GM18517 (cell line): ENCODE results near the gene FEM1B.

Experiments
- ATAC-seq: cut with Tn5 transposase; IDR thresholded peaks from one replicate; pipeline ENCODE4 v1.9.1; 2021; ENCODE audit warnings: mild to moderate bottlenecking, moderate library complexity; ENCODE audit not compliant: unreplicated experiment

Gene FEM1B

DNA sequence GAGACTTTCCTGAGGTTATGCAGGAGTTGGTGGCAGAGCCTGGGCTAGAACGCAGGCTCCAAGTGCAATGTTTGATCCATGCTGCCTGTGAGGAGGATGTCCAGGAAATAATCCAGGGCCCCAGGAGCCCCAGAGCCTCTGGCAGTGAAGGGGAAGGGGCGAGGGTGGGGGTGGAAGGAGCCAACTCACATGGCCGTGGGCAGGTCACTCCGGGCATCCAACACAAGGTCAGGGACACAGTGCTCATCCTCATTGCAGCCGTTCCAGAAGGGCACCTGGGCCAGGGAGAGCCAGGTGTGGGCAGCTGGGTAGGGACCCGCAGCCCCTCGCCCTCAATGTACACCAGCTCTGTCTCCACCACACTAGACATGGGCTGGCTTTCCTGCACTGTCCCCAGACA is 43.7 kb downstream of the FEM1B start:
- no peak for ATAC-seq

DNA sequence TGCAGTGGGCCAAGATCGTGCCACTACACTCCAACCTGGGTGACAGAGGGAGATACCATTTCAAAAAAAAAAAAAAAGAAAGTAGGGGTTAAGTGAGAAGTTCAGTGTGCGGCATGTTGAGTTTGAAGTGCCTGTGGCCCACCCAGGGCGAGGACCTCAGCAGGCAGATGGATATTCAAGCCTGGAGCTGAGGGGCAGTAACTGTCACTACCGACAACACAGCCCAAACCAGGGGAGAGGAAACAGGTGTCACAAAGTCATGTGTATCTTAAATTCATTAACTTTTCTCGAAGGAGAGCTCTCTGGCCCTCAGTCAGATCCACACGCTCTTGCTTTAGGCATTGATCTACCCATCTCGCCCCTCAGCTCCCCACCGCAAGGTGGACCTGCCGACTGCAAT is 45.3 kb downstream of the FEM1B start:
- no peak for ATAC-seq

DNA sequence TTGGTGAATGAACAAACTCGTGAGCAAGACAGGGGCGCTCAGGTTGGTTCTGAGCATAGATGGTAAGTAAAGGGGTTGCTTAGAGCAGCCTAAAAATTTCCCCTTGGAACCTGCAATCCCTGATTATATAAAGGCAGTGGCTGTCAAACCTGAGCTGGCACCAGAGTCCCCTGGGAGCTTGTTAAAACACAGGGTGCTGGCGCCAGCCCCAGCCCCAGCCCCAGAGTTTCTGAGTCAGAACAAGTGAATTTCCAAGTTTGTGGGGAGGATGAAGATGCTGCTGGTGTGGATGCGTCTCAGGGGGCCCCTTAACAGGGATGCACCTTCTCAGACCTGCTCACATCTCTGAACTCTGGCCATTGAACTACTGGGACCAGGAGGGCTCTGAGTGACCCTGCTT is 48.2 kb downstream of the FEM1B start:
- ATAC-seq, result no peak

DNA sequence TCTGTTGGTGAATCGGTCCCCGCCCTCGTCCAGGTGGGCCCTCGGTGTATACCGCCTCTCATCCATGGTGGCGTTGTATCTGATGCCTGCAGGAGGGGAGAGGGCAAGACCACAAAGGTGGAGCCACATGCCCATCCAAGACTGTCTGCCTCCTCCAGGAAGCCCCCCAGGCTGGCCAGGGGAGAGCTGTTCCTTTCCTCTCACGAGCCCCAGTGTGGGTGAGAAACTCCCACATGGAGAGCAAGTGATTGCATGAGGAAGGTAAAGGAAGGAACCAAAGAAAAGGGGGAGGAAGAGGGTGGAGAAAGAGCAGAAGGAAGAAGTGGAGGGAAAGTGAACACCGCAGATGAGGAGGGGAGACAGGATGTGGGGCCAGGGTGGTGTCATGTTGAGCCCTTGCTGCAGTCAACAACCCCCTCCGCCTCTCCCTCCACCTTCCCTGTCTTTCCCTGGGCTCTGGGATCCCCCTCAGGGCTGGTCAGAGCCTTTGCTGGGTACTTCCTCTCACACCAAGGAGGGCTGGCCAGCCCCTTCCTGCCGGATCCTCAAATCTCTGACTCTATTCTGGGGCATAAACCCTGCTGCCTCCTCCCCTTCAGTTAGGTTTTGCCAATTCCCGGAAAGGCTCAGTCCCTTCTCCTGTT is 49.3 kb downstream of the FEM1B start:
- no peak for ATAC-seq

DNA sequence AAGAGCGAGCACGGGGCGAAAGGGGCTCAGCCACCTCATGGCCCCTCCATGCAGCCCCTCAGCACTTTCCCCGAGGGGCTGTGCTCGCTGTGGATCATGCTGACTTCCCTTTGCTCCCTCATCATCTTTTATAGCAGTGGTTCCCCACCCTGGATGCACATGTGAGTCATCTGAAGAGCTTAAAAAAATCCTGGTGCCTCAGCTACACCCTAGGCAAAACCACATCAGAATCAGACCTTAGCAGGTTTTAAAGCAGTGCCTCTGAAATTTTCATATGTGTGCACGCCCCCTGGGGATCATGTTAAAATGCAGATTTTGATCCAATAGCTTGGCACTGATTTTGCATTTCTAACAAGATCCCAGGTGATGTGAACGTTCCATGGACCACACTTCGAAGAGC is 50.9 kb downstream of the FEM1B start:
- no peak for ATAC-seq

DNA sequence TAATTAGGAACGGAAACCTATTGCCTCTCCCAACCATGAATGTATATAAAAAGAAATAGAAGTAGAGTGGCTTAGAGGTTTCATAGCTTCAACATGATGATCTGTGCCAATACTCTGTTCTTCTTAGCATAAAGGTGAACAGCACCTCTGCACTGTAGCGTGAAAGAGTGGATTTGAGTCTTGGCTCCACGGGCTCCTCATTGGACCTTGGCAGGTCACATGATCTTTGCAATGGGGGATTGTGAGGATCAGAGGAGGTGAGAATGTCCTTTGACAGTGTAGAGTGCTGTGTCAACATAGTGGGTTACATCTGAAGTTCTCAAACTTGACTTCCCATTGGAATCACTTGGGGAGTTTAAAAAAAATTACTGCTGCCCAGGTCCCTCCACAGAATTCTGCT is 51.4 kb downstream of the FEM1B start:
- ATAC-seq, result no peak

DNA sequence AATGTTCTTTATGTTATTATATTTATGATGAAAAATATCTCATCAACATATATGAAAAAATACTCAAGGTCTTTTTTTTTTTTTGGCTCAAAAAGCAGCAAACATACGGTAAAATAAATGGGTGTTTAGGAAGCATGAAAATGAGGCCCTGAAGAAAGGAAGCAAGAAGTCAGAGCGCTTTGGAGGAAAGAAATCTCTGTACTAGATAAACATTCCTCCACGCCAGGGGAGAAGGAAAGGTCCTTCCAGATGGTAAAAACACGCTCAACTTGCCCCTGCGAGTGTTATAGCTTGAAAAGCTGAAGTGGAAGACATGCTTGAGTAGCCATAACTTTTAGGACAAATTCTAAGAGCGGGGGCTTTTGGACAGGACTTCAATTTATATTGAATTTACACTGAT is 52.9 kb downstream of the FEM1B start:
- ATAC-seq, result no peak

DNA sequence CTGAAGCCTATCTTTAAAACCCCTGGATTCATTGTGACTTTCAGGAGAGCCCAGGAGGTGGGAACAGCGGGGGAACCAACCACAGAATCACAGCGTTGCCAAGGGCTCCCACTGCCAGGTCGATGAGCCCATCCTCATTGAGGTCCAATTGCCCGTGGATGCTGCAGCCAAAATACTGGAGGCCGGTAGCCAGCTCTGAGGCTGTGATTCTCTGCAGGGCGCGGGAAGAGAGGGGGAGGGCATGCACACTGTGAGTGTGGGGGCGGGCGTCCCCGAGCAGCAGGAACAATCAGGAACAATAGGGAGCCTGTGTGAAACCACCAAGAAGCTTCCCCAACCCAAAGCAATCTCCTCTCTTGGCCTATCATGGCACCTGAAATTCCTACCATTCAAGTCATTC is 53.4 kb downstream of the FEM1B start:
- no peak for ATAC-seq

DNA sequence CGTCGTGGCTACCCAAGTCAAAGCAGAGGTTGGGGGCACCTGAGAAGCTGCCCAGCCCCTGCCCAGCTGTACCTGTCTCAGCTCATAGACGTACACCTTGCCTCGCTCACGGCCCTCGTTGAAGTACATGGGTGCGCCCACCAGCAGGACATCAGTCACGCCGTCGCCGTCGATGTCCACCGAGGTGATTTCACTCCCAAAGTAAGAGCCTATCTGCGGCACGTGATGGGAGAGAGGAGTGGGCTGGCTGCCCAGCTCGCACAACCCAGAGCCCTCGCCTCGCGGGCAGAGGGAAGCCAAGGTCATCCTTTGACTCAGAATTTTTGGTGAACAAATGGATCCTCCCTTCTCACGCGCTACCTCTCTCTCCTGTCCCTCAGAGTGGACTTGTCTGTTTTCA is 54.7 kb downstream of the FEM1B start:
- ATAC-seq, result no peak

DNA sequence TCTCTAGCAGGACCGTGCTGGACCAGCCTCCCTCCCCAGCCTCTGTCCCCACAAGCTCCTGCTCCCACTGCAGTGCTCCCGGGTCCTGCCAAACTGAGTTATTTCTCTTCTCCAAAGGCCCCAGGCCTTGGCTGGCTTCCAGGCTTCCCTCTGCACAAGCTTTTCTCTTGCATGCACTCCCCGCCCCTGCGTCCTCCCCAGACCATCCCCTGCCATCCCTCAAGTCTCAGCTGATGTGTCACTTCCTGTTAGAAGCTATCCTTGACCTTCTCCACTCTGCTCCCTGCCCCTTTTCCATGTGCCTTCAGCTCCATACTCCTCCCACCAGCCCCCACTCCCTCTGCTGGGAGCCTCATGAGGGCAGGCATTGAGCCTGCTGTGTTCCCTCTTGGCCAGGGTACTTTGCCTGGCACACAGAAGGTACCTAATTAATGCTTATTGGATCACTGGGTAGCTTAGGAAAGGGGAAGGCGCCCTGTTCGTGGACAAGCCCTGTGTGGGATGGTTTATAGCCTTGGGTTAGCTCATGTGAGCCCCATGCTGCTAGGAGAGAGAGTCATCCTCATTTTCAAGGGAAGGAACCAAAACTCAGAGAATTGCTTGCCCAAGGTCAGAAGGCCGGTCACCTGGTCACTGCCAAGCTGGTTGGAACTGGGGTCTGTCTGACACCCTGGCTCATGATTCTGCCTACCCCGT is 56.4 kb downstream of the FEM1B start:
- no peak for ATAC-seq

DNA sequence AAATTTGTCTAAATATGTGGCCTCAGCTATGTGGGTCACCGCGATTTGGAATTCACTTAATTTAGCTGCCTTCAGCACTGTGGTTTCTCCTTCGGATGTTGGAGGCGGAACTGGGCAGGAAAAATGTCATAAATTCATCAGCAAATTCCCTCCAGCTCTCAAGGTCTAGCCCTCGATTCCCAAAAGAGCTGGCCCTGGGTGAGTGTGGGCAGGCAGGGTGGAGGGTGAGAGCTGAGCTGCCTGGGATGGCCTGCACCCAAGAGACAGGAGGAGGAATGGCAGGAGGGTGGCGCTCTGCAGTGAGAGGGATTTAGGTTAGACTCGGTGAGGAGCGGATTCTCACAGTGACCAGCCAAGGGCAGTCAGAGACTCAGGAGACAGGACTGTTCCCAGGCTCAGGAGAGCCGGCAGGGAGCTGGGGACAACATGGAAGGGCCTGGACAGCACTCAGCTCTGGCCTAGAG is 57.1 kb downstream of the FEM1B start:
- no peak for ATAC-seq

DNA sequence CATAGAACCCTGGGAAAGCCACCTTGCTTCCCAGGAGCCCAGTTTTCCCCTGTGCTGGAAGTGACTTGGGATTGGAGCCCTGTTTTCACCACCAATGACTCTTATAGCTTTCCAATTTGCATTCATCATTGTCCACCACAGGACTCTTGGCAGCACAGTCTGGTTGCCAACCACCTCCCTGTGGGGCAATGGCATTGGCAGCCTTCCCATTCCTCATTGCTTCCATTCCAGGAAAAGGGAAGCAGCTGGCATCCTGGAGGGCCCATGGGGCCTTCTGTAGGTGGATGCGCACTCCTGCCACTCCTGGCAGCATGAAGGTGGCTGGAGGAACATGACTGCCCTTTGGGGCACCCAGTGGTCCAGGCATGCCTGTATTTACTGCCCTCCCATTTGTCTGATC is 57.7 kb downstream of the FEM1B start:
- ATAC-seq, result no peak

DNA sequence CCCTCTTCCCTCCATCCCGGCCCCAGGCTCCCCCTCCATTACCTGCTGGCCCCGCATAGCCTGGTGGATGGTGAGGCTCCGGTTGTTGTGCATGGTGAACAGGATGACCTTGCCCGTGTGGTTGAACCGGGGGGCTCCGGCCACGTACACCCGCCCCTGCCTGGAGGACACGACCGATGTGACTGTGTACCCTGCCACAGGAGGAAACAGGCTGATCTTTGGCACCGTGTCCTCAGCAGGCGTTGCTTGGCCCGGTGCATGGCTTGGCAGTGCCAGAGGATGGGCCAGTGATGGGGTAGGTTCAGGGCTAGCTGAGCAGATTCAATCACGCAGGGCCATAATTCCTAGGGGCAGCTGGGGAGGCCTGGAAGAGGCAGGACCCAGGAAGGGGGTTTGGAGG is 58.1 kb downstream of the FEM1B start:
- ATAC-seq, result no peak

DNA sequence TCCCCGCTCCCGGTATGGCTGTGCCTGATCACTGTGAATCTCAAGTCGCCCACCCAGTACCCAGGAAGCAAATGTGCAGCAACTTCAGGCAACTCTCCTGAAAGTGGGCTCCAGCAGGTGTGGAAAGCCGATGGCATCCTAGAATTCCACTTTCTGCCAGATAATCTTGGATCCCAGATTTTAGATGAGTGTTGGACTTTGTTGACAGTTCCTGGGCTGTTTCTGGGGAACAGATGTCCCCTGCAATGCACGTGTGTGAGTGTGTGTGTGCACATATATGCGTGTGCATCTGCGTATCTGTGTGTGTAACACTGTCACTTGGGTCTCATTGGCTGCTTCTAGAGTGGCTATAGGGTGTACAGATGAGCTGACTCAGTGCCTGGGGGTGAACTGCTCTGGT is 59.0 kb downstream of the FEM1B start:
- no peak for ATAC-seq

DNA sequence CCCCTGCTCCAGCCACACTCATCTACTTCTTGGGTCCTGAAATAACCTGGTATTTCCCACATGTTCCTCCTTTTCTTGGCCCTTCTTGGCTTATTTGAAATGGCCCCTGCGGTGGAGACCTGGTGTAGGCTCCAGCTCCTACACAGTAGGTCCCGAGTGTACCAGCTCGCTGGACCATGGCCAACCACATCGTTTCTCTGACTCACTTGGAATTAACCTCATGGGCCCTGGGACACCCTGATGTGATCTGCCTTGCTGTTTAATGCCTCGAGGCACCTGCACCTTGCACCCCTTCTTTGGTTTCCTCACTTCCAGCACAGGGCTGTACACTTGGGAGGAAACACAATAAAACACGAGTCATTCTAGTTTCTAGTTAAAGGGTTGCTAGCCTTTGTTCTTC is 60.3 kb downstream of the FEM1B start:
- no peak for ATAC-seq

DNA sequence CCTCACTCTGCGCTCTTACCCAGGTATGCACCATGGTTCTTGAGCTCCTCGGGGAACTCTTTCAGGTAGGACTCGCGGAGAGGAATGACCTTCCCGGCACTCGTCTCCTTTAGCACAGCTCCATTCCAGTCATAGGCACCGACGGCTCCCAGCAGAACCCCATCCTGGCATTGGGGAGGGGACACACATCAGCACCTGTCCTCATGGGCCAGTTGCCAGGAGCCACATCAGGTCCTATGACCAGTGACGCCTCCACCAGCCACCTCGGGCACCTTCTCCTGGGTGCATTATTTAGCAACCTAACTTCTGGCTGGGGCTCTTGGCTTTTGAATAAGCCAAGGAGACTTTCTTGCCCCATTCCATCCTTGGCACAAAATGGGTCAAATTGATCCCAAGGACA is 61.9 kb downstream of the FEM1B start:
- no peak for ATAC-seq

DNA sequence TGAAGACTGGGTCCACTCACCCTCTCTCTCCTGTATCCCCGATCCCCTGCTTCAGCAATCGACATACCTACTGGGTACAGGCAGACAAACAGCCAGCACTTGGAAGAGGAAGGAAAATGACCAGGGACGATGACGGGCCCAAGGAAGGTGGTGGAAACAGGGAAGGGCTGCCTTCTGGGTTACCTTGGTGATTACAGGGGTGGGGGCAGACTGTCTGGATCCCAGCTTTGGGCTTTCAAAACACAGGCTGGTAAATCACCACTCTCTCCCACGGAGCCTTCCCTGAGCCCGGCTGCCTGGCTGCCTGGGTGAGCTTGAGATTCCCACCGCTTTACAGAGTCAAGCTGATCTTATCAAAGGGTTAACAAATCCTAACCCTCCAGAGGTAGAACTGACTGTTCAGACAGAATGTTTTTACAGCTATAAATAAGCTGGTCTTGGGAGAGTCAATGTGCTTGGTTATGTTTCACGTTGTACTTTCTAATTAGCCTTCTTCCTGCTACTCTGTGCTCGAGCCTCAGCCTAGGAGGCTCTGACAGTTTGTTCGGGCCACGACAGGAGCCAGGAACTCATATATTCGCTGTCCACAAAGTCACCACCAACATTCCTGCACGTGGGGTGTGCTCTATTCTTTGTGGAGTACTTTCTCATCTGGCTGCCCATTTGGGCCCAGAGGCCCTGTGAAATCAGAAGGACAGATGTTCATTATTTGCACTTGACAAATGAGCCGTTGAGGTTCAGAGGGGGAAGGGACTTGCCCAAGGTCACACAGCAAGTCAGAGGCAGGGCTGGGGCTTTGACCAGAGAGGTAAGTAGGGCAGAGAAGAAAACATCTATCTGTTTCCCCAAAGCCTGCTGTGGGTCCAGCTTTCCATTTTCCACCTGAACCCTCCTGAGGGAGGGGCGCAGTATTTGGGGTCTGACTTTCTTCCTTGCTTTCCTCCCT is 63.5 kb downstream of the FEM1B start:
- no peak for ATAC-seq

DNA sequence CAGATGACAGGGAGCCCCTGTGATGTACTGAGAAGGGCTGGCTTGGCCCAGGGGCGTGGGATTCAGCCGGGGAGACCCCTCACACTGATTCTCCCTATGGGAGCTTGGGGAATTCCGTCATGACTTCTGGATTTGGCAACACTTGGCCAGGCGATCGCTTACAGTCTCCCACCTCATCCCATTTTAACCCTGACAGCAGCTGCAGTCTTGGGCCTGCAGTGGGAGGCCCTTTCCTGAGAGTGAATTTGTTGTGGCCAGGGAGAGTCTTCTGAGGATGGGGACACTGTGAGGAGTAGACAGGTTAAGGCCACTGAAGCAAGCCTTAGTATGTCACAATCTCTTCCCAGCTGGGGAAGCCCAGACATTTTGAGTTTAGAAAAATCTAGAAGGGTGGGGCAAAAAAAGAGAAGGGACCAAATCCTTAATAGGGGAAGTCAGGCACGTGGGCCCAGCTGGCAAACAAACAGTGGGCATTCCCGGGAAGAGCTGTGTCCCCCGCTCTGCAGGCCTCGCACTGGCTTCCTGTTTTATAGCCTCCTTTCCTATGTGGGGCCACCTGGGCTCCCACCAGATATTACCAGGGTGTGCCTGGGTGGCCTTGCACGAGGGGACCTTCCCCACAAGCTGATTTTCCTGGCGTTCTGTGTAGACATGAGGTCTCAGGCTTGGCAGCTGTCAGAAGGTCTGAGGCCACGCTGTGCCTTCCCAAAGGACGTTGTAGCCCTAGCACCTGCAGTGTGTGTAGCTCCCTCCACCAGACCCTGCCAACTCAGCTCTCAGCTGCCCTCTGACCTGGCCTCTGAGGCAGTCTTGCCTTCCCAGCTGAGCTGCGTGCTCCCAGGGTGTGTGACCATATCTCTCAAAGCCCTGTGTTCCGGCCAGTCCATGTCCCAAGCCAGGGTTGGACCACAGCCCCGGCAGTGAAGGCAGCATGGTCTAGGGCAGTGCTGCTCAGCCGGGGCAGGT is 64.5 kb downstream of the FEM1B start:
- ATAC-seq, result no peak

DNA sequence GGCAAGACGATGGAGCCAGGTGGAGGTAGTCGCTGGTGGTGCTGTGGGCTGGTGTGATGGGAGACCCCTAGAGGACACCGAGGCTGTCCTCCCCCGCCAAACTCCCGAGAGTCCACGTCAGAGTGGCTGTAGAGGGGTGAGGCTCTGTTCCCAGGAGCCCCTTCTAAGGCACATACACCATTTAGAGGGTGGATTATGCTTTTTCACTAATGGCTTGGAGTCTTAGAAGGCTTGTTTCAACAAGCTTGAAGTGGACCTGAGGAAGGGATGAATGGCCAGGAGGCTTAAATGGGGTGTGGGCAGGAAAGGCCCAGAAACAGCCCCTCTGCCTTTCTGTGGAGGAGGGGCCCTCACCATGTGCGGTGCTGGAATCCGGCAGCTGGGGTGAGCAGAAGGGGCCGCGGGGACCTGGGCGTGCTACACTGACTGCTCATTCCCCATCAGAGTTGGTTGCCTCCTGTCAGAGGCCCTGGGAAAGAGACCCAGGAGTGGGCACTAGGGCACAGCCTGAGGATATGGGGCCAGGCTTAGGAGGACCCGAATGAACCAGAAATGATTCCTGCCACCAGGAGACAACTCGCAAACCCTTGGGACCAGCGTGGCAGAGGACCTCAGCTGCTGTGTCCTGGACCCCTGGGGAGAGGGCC is 66.2 kb downstream of the FEM1B start:
- no peak for ATAC-seq

DNA sequence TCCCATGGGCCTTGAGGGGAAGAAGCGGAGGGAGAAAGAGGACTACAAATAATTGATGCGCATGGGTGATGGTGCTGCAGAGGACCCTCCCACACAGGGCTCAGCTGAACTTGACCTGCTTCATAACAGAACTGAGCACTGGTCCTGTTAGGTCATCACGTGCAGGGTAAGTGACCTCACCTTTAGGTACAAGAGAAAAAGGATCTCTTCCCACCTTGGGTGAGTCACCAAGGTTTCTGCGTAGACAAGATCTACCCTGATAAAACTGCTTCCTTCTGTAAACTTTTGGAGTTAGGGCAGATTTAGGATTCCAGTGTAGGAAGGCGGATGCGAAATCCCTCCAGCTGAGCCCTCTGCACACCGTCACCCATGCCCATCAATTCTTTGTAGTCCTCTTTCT is 67.1 kb downstream of the FEM1B start:
- no peak for ATAC-seq
